ENCODE measurements around the gene GPR180. TPM values are rescaled to one million over a fixed set of nuclear protein-coding genes. Genes with fewer than 3 reads are reported as not detected.

GPR180 gene
- polyA plus RNA-seq, 3 donors, result 1.0 to 1.1 (median 1.0) TPM

GRCh38 chr13:94640721-94641120 lies 39.1 kb downstream of the GPR180 start:
- no peak for TF ChIP-seq CTCF (IDR thresholded peaks at IDR 0.05)
- no peaks in the 10 kb centered on the region for H3K9me3 ChIP-seq (replicated peaks in 1 of 2; ENCODE audit: control insufficient read depth in 1 of 2, insufficient read depth in 1 of 2, low read length in 2 of 2)
- no peaks in the 10 kb centered on the region for H3K4me1 ChIP-seq (ENCODE audit: control insufficient read depth in 1 of 2, insufficient read depth in 2 of 2, low read length in 2 of 2)
- no peak overlapping the region for H3K9ac ChIP-seq (ENCODE audit: insufficient read depth, low read length, poor library complexity, severe bottlenecking)
- H4K20me1 ChIP-seq (ENCODE audit: insufficient read depth, low read length), result no peaks in the 10 kb centered on the region
- H2AFZ ChIP-seq (ENCODE audit: insufficient read depth, low read depth, low read length, poor library complexity, severe bottlenecking), result no peak overlapping the region
- H3K27ac Mint-ChIP-seq, result no peak overlapping the region
- no peak overlapping the region for H3K4me3 ChIP-seq (replicated peaks in 1 of 3; ENCODE audit: low read depth in 2 of 3, low read length in 3 of 3)
- peaks cover 0 to 6% (median 3%) of the 10 kb centered on the region in 7 donors for H3K9me3 Mint-ChIP-seq
- no peaks in the 10 kb centered on the region for H3K79me2 ChIP-seq (ENCODE audit: insufficient read depth, low read length)
- H3K4me1 Mint-ChIP-seq, result no peaks in the 10 kb centered on the region
- no peak overlapping the region for H3K27ac ChIP-seq (ENCODE audit: low read depth in 1 of 2, low read length in 2 of 2)
- no peak overlapping the region for H3K4me3 Mint-ChIP-seq
- intact Hi-C loops (cut with micrococcal nuclease), result no loop called here
- DNase-seq, result no peak
- no peaks in the 10 kb centered on the region for H3K36me3 ChIP-seq (replicated peaks in 1 of 2; ENCODE audit: control insufficient read depth in 1 of 2, insufficient read depth in 2 of 2, low read length in 2 of 2)
- no CpG with 5 or more reads among the region's 2 CpGs for WGBS (ENCODE audit: insufficient coverage)
- H3K36me3 Mint-ChIP-seq, result no peaks in the 10 kb centered on the region
- H3K27me3 ChIP-seq (ENCODE audit: control insufficient read depth in 2 of 2, insufficient read depth in 2 of 2, low read length in 2 of 2), result no peaks in the 10 kb centered on the region
- H3K27me3 Mint-ChIP-seq (ENCODE audit: low read depth in 3 of 3), result peaks cover 2 to 8% (median 3%) of the 10 kb centered on the region in 3 donors
- no peak overlapping the region for H3K4me2 ChIP-seq (replicated peaks; ENCODE audit: extremely low read depth, low read length, poor library complexity, severe bottlenecking)

- Histone ChIP-seq H3K9ac (ENCODE audit: insufficient read depth, low read length, poor library complexity, severe bottlenecking) (no peak overlapping the region), H3K36me3 (replicated peaks in 1 of 2; ENCODE audit: control insufficient read depth in 1 of 2, insufficient read depth in 2 of 2, low read length in 2 of 2) (no peaks in the 10 kb centered on the region), H3K4me3 (replicated peaks in 1 of 3; ENCODE audit: low read depth in 2 of 3, low read length in 3 of 3) (no peak overlapping the region), H3K27ac (ENCODE audit: low read depth in 1 of 2, low read length in 2 of 2) (no peak overlapping the region), H3K79me2 (ENCODE audit: insufficient read depth, low read length) (no peaks in the 10 kb centered on the region), H3K4me1 (ENCODE audit: control insufficient read depth in 1 of 2, insufficient read depth in 2 of 2, low read length in 2 of 2) (no peaks in the 10 kb centered on the region), H3K4me2 (replicated peaks; ENCODE audit: extremely low read depth, low read length, poor library complexity, severe bottlenecking) (no peak overlapping the region), H3K27me3 (ENCODE audit: control insufficient read depth in 2 of 2, insufficient read depth in 2 of 2, low read length in 2 of 2) (no peaks in the 10 kb centered on the region), H2AFZ (ENCODE audit: insufficient read depth, low read depth, low read length, poor library complexity, severe bottlenecking) (no peak overlapping the region), H3K9me3 (replicated peaks in 1 of 2; ENCODE audit: control insufficient read depth in 1 of 2, insufficient read depth in 1 of 2, low read length in 2 of 2) (no peaks in the 10 kb centered on the region), H4K20me1 (ENCODE audit: insufficient read depth, low read length) (no peaks in the 10 kb centered on the region)
- Mint-ChIP-seq H3K4me1 (no peaks in the 10 kb centered on the region), H3K27ac (no peak overlapping the region), H3K9me3 (peaks cover 0 to 6% (median 3%) of the 10 kb centered on the region in 7 donors), H3K36me3 (no peaks in the 10 kb centered on the region), H3K27me3 (ENCODE audit: low read depth in 3 of 3) (peaks cover 2 to 8% (median 3%) of the 10 kb centered on the region in 3 donors), H3K4me3 (no peak overlapping the region)
- no CpG with 5 or more reads among the region's 3 CpGs for WGBS (ENCODE audit: insufficient coverage)
- TF ChIP-seq CTCF (IDR thresholded peaks at IDR 0.05), result no peak
- intact Hi-C loops (cut with micrococcal nuclease), result no loop called here
- no peak for DNase-seq
Observed at GRCh38 chr13:94641409-94641941, 39.8 kb downstream of the GPR180 start.

Measured in CD14-positive monocyte (primary cell).